Loucy (cell line): ENCODE results near the gene RHOJ.
"Not testable (repeated sequence)": the region's sequence is repeated elsewhere in the genome, so short reads cannot be mapped to it uniquely, and the experiment has no call there.

Experiments used
- H2AFZ ChIP-seq: fragments of 200-600 bp; sonication (generic); 2 replicates; pipeline ENCODE4 v1.6.0; 2016; ENCODE audit warnings: antibody characterized with exemption, mild to moderate bottlenecking, low read length, moderate library complexity
- H3F3A ChIP-seq: fragments of 200-600 bp; 2 replicates; pipeline ENCODE4 v1.6.0; 2016; ENCODE audit warnings: antibody characterized with exemption, low read depth, mild to moderate bottlenecking
- H3K27me3 ChIP-seq: fragments of 200-600 bp; sonication (generic); 2 replicates; pipeline ENCODE4 v1.6.1; 2014; ENCODE audit warnings: low read length, mild to moderate bottlenecking; ENCODE audit not compliant: insufficient read depth, poor library complexity, severe bottlenecking
- H3K36me3 ChIP-seq: fragments of 200-600 bp; sonication (generic); 2 replicates; pipeline ENCODE4 v1.6.1; 2016; ENCODE audit warnings: low read length; ENCODE audit not compliant: insufficient read depth
- H3K4me1 ChIP-seq: fragments of 200-600 bp; sonication (generic); 2 replicates; pipeline ENCODE4 v1.5.1; 2014; ENCODE audit warnings: low read length, mild to moderate bottlenecking; ENCODE audit not compliant: insufficient read depth, poor library complexity, severe bottlenecking
- H3K4me2 ChIP-seq: fragments of 200-600 bp; sonication (generic); 2 replicates; pipeline ENCODE4 v1.6.0; 2014; ENCODE audit warnings: antibody characterized with exemption, low read length, low read depth, mild to moderate bottlenecking; ENCODE audit not compliant: poor library complexity, severe bottlenecking
- H3K4me3 ChIP-seq: fragments of 200-600 bp; sonication (generic); 2 replicates; pipeline ENCODE4 v1.5.1; 2014; ENCODE audit warnings: low read length, mild to moderate bottlenecking, mixed read lengths; ENCODE audit not compliant: poor library complexity, severe bottlenecking
- H3K79me2 ChIP-seq: fragments of 200-600 bp; sonication (generic); 2 replicates; pipeline ENCODE4 v1.6.1; 2014; ENCODE audit warnings: low read length; ENCODE audit not compliant: insufficient read depth
- H3K9ac ChIP-seq: fragments of 200-600 bp; sonication (generic); 2 replicates; pipeline ENCODE4 v1.6.0; 2014; ENCODE audit warnings: mild to moderate bottlenecking, low read depth, low read length, moderate library complexity; ENCODE audit not compliant: poor library complexity, severe bottlenecking
- H3K9me2 ChIP-seq: fragments of 200-600 bp; sonication (generic); replicated peaks from 2 replicates; pipeline ENCODE4 v1.6.1; 2016; ENCODE audit warnings: low read depth, low read length, mixed read lengths
- H3K9me3 ChIP-seq: fragments of 200-600 bp; sonication (generic); 2 replicates; pipeline ENCODE4 v1.6.1; 2014; ENCODE audit warnings: mild to moderate bottlenecking, antibody characterized with exemption, low read length, low read depth; ENCODE audit not compliant: insufficient read depth
- H4K20me1 ChIP-seq: fragments of 200-600 bp; sonication (generic); 2 replicates; pipeline ENCODE4 v1.6.0; 2014; ENCODE audit warnings: antibody characterized with exemption, low read length, mild to moderate bottlenecking; ENCODE audit not compliant: insufficient read depth, poor library complexity, severe bottlenecking
- CTCF ChIP-seq: fragments of 200-600 bp; sonication (generic); conservative IDR thresholded peaks from 2 replicates; pipeline ENCODE4 v1.5.1; 2014; ENCODE audit warnings: mild to moderate bottlenecking, antibody characterized with exemption, low read length
- EZH2phosphoT487 ChIP-seq: fragments of 200-600 bp; IDR thresholded peaks from 2 replicates; pipeline ENCODE4 v1.6.1; 2018; ENCODE audit warnings: antibody characterized with exemption, mild to moderate bottlenecking, moderate library complexity, borderline replicate concordance

Gene RHOJ

GRCh38 chr14:63301891-63302534 is 97.8 kb downstream of the RHOJ start:
- Histone ChIP-seq H2AFZ (no peak overlapping the region), H3K36me3 (no peaks in the 10 kb centered on the region), H3F3A (no peaks in the 10 kb centered on the region)

GRCh38 chr14:63304429-63304828 is 100.2 kb downstream of the RHOJ start:
- not testable (repeated sequence) for H4K20me1 ChIP-seq, H3K4me3 ChIP-seq, H3K9ac ChIP-seq

More at GRCh38 chr14:63301891-63302534, 97.8 kb downstream of the RHOJ start:
- Histone ChIP-seq H3K9ac (no peak overlapping the region), H3K4me1 (no peaks in the 10 kb centered on the region), H3K4me3 (no peak overlapping the region), H3K27me3 (no peaks in the 10 kb centered on the region), H3K79me2 (no peaks in the 10 kb centered on the region), H4K20me1 (no peaks in the 10 kb centered on the region), H3K9me3 (no peaks in the 10 kb centered on the region), H3K4me2 (no peak overlapping the region), H3K9me2 (no peaks in the 10 kb centered on the region)
- TF ChIP-seq EZH2phosphoT487 (no peak), CTCF (no peak)

GRCh38 chr14:63308723-63309317 is 104.6 kb downstream of the RHOJ start:
- Histone ChIP-seq H3K79me2 (no peaks in the 10 kb centered on the region), H4K20me1 (no peaks in the 10 kb centered on the region), H3K27me3 (no peaks in the 10 kb centered on the region), H3K36me3 (no peaks in the 10 kb centered on the region), H3F3A (no peaks in the 10 kb centered on the region), H3K4me1 (no peaks in the 10 kb centered on the region), H3K9me2 (no peaks in the 10 kb centered on the region), H3K9me3 (no peaks in the 10 kb centered on the region), H3K9ac (no peak overlapping the region), H3K4me2 (no peak overlapping the region), H3K4me3 (no peak overlapping the region), H2AFZ (no peak overlapping the region)
- TF ChIP-seq EZH2phosphoT487 (no peak), CTCF (peak; percentile 79)

More at GRCh38 chr14:63304429-63304828, 100.2 kb downstream of the RHOJ start:
- H2AFZ ChIP-seq, H3K9me3 ChIP-seq, H3K36me3 ChIP-seq, H3F3A ChIP-seq, H3K4me2 ChIP-seq, H3K9me2 ChIP-seq, H3K27me3 ChIP-seq, H3K79me2 ChIP-seq, H3K4me1 ChIP-seq: not testable (repeated sequence)

GRCh38 chr14:63318835-63319234 is 114.6 kb downstream of the RHOJ start, which contains the start of gene GPHB5:
TSS of gene GPHB5 (minus strand) at chr14:63318935. CDS start at chr14:63317849, 1,086 bp downstream.
- no peak within 1 kb of the TSS for H3K9ac ChIP-seq
- H3K4me3 ChIP-seq: no peak within 1 kb of the TSS
- H3K4me1 ChIP-seq: no peaks in the 10 kb centered on the region
- H4K20me1 ChIP-seq: no peaks in the 10 kb centered on the region
- H3K9me3 ChIP-seq: no peaks in the 10 kb centered on the region
- H3K9me2 ChIP-seq: no peaks in the 10 kb centered on the region
- H3K36me3 ChIP-seq: no peaks in the 10 kb centered on the region
- H3K4me2 ChIP-seq: no peak within 1 kb of the TSS
- H3F3A ChIP-seq: no peaks in the 10 kb centered on the region
- no peak within 1 kb of the TSS for H2AFZ ChIP-seq
- H3K79me2 ChIP-seq: no peaks in the 10 kb centered on the region
- no peaks in the 10 kb centered on the region for H3K27me3 ChIP-seq
- TF ChIP-seq CTCF (no peak), EZH2phosphoT487 (no peak)
